GM23248 (cell line): ENCODE results near the gene DNAJA4.

Experiments used
- EZH2 ChIP-seq: fragments of 200-600 bp; sonication (generic); IDR thresholded peaks from 2 replicates; pipeline ENCODE4 v1.6.1; 2018; ENCODE audit warnings: antibody characterized with exemption, mild to moderate bottlenecking; ENCODE audit not compliant: insufficient read depth, poor library complexity, severe bottlenecking
- EZH2phosphoT487 ChIP-seq: fragments of 200-600 bp; sonication (generic); IDR thresholded peaks from 2 replicates; pipeline ENCODE4 v1.6.1; 2018; ENCODE audit warnings: antibody characterized with exemption, moderate library complexity, mild to moderate bottlenecking, low read depth; ENCODE audit not compliant: insufficient read depth

DNA sequence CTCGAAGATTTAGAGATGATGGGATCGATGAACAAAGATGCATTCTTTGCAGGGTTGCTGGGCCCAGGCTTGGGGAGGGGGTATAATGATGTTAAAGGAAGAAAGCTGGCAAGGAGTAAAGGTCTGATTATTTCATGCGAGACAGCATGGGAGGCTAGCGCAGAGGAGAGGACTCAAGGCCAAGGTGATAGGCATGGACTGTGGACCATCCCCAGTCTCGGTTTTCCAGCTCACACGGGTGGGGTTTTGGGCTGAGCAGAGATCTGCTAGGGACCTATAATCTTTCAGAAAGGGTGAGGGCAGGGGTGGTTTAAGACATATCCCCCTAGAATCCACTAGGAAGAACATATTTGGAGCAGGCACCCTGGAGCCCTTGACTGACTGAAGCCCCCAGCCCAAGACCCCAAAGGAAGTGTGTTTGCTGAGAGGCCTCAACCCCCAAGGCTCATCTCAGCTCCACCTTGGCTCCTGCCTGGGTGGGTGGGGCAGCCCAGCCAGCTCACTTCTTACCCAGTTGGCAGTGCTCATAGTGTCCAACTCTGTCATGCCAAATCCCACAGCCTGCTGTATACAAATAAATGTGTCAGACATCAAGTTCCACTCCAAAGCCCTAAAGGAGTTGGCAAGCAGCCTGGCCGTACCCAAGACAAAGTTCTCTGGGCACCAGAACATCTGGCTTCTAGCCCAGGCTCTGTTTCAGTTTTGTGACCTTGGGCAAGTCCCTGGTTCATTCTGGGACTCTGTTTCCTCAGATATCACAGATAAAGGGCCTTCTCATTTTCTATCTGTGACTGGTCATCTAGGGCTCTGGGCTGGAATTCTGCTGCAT is 47.9 kb upstream of the DNAJA4 start:
- no peak for TF ChIP-seq EZH2
- TF ChIP-seq EZH2phosphoT487 = no peak
